GM21526 (cell line): ENCODE results near the gene ZNF219.
"Not testable (repeated sequence)": the region's sequence is repeated elsewhere in the genome, so short reads cannot be mapped to it uniquely, and the experiment has no call there.

Experiments used
- ATAC-seq: cut with Tn5 transposase; IDR thresholded peaks from one replicate; pipeline ENCODE4 v1.9.1; 2021; ENCODE audit warnings: moderate library complexity; ENCODE audit not compliant: unreplicated experiment, low FRiP score

The ZNF219 gene

DNA sequence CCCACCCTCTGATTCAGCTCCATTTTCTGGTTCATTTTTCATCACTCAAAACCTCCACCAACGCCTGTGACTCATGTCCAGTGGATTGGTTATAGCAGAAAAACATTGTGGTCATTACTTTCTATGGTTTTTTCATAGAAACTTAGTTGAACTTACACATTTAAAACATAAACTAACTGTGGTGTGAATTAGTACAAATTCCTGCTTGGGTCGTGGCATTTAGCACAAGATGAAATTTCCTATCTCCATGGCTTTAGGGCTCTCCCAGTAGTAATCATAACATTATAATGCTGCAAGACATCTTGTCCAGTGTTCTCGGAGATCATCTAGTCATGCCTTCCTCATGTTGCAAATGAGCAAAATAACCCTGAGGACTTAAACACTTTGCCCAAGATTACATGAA is 49.2 kb downstream of the ZNF219 start:
- ATAC-seq: no peak

DNA sequence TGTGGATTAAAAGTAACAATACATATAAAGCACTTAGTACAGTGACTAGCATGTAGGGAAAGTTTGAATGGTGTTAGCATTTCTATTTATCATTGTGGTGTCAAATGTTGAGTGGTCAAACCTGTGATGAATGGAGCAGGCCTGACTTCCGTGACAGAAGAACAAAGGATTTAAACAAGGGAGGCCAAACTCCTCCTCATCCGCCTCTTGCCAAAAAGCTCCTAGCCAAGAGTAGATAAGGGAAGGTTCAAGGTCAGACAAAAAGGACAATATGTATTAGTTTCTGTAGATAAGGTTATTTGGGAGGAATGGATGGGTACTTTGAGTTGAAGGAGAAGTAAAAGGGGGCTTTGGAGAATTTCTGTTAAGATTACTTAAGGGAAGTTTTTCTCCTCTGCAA is 49.8 kb downstream of the ZNF219 start:
- no peak for ATAC-seq

DNA sequence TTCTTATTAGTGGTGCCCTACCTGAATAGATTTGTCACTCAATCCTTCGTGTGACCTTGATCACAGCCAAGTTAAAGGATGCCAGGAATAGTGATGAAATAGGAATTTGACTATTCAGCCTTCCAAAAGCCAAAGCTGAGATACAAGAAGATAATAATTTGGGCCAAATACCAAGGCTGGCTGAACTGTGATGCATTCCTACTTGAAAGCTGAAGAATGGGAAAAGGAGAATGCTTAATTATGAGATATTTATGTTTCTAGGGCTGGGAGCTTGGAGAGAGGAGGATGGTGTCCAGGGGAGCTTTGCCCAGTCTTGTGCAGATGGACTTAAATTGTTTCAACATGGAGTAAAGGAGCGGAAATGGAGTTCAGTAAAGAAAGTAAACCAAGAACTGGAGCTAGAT is 51.1 kb downstream of the ZNF219 start:
- ATAC-seq: no peak

DNA sequence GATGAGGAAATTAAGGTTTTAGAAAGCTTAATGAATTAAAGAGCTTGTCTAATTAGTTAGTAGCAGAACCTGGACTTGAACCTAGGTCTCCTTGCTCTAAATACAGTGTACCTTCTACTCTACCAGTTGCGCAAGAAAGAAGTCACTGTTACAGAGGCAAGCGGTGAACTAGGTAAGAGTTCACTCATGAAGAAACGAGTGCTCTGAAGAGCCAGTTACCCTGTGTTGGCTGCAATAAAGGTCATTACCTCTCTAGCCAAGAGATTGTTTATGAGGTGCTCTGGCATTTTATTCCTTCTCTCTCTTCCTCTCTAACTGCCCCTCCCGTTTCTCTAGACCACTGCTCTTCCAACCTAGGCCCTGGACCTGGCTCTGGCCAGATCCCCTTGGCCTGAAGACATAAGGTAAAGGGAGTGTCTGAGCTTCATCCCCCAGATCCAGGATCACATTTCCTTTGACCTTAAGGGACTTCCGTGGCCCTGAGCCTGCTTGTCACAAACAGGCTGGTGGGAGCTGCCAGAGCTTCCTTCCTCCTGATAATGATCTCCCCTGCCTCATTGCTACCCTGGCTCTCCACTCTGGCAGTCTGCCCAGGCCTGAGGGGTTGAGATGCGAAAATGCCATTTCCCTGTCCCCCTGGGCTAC is 54.4 kb downstream of the ZNF219 start:
- ATAC-seq: no peak

DNA sequence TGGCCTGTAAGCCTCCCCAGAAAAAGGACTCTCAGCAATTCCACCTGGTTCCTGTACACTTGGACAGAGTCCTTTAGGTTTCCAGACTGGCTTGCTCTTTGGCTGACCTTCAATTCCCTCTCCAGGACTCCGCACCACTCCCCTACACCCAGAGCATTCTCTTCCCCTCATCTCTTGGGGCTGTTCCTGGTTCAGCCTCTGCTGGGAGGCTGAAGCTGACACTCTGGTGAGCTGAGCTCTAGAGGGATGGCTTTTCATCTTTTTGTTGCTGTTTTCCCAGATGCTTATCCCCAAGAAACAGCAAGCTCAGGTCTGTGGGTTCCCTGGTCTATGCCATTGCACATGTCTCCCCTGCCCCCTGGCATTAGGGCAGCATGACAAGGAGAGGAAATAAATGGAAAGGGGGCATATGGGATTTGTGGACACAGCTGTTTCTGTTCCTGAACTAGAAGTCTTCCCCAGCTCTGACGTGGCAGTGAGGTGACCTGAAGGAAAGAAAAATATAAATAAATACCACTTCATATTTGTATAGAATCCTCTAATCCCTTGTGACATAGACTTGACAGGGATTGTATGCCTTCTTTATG is 55.0 kb downstream of the ZNF219 start:
- no peak for ATAC-seq

DNA sequence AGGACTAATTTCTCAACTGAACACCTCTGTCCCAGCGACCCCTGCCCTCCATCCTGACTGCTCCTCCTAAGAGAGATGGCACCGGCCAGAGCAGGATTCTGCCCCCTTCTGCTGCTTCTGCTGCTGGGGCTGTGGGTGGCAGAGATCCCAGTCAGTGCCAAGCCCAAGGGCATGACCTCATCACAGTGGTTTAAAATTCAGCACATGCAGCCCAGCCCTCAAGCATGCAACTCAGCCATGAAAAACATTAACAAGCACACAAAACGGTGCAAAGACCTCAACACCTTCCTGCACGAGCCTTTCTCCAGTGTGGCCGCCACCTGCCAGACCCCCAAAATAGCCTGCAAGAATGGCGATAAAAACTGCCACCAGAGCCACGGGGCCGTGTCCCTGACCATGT is 55.5 kb downstream of the ZNF219 start:
- no peak for ATAC-seq

DNA sequence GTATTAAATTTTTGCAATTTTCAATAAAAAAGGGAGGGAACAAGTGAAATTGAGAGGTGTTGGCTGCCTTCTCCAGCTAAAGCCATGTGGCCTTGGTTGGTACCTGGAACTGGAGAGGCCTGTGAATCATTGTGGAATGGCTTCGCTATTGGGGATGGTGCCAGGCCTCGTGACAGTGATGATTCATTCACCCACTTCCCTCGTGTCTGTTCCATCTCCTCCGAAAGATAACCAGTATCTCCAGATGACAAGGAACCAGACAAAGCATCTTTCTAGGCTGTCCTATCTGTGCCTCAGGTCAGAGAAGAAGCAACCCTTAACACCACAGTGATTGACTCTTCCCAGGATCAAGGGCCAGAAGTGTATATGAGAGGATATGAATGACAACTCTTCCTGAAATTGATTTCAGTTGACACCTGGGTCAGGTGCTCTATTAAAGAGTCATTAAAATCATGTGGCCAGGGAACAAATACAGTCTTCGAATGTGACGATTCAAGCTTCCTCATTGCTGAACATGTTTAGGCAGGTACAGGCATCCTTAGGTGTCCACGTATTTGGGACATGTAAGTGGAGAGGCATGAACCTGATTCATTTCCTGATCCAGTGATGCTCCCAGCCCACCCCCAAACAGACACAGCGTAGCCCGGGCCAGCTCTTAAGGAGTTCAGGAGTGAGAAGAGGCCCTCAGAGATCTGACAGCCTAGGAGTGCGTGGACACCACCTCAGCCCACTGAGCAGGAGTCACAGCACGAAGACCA is 56.6 kb downstream of the ZNF219 start, which contains the start of gene RNASE7:
Gene RNASE7 (plus strand): TSS at position 687 of the 758 bp plus-strand sequence. CDS start 631 bp downstream, outside the sequence.
- no peak for ATAC-seq

DNA sequence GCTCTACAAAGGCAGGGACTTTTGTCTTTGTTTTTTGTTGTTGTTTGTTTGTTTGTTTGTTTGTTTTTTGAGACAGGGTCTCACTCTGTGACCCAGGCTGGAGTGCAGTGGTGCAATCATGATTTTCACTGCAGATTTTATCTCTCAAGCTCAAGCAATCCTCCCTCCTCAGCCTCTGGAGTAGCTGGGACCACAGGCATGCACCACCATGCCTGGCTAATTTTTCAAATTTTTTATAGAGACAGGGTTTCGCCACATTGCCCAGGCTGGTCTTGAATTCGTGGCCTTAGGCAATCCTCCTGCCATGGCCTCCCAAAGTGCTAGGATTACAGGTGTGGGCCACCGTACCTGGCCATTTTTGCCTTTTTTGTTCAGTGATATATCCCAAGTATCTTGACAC is 57.5 kb downstream of the ZNF219 start:
- not testable (repeated sequence) for ATAC-seq

DNA sequence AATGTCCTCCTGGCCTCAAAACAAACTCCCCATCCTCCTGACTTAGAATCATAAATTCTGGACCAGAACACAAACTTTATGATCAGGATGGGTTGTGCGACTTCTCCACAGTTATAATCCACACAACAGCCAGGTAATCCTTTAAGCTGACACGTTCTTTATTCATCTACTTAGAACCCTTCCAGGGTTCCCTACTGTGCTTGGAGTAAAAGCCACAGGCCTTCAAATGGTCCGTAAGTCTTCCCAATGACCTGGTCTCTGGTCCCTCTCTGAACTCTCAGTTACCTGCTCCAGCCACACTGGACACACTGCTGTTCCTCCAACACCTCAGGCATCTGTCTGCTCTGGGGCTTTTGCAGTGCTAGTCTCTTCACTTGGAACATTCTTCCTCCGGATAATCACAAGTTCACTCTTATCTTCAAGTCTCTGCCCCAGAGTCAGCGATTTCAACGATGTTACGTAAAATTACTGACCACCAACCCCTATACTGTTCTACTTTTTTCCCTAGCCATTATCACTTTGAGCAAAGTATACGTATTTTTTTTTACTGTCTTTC is 58.0 kb downstream of the ZNF219 start:
- no peak for ATAC-seq
